Renal pelvis (tissue), 12 donors: ENCODE measurements around the gene PDE5A. TPM values are rescaled to one million over a fixed set of nuclear protein-coding genes. Genes with fewer than 3 reads are reported as not detected.
"Not testable (repeated sequence)": the region's sequence is repeated elsewhere in the genome, so short reads cannot be mapped to it uniquely, and the experiment has no call there.

Experiments used
- DNase-seq: peaks from one replicate; pipeline ENCODE4 v3.0.0-alpha.2; 2013
- long read RNA-seq, 16 experiments: transcript quantifications; one replicate each; lab custom pipeline, GENCODE V29; 2026
- polyA plus RNA-seq, 3 donors: library from polyadenylated mRNA; unstranded; fragments of 120-200 nt; gene quantifications; one replicate each; pipeline ENCODE4 v1.2.1, GENCODE V29; 2013; ENCODE audit not compliant: insufficient read length in 3 of 3

The PDE5A gene
- 10 to 100 TPM; 36.6 to 48.7 (median 40.5) TPM for polyA plus RNA-seq
- long read RNA-seq, donor 1, partial matches to known transcripts: 10 of 10 reads
- long read RNA-seq, donor 1, other reads (novel, unspliced or antisense): 0 of 10 reads
- long read RNA-seq, donor 2, full-length matches to known transcripts: 1 of 1 reads
- long read RNA-seq, donor 2, partial matches to known transcripts: 0 of 1 reads
- long read RNA-seq, donor 2, other reads (novel, unspliced or antisense): 0 of 1 reads
- long read RNA-seq, donor 3: 0 reads
- long read RNA-seq, donor 4: 0 reads
- long read RNA-seq, donor 5, full-length matches to known transcripts: 1 of 6 reads
- long read RNA-seq, donor 5, partial matches to known transcripts: 5 of 6 reads
- long read RNA-seq, donor 5, other reads (novel, unspliced or antisense): 0 of 6 reads
- long read RNA-seq, donor 6, full-length matches to known transcripts: 1 of 15 reads
- long read RNA-seq, donor 6, partial matches to known transcripts: 14 of 15 reads
- long read RNA-seq, donor 6, other reads (novel, unspliced or antisense): 0 of 15 reads
- long read RNA-seq, donor 7, partial matches to known transcripts: 5 of 5 reads
- long read RNA-seq, donor 7, other reads (novel, unspliced or antisense): 0 of 5 reads
- long read RNA-seq, donor 8, partial matches to known transcripts: 6 of 7 reads
- long read RNA-seq, donor 8, other reads (novel, unspliced or antisense): 0 of 7 reads
- long read RNA-seq, donor 9, full-length matches to known transcripts: 1 of 19 reads
- long read RNA-seq, donor 9, partial matches to known transcripts: 18 of 19 reads
- long read RNA-seq, donor 9, other reads (novel, unspliced or antisense): 0 of 19 reads
- long read RNA-seq, donor 10: 0 reads
- long read RNA-seq, donor 11, full-length matches to known transcripts: 1 of 1 reads
- long read RNA-seq, donor 11, partial matches to known transcripts: 0 of 1 reads
- long read RNA-seq, donor 11, other reads (novel, unspliced or antisense): 0 of 1 reads
- long read RNA-seq, donor 12, full-length matches to known transcripts: 2 of 19 reads
- long read RNA-seq, donor 12, partial matches to known transcripts: 17 of 19 reads
- long read RNA-seq, donor 12, other reads (novel, unspliced or antisense): 0 of 19 reads
- long read RNA-seq, donor 13, partial matches to known transcripts: 6 of 6 reads
- long read RNA-seq, donor 13, other reads (novel, unspliced or antisense): 0 of 6 reads
- long read RNA-seq, donor 14, full-length matches to known transcripts: 1 of 12 reads
- long read RNA-seq, donor 14, partial matches to known transcripts: 5 of 12 reads
- long read RNA-seq, donor 14, other reads (novel, unspliced or antisense): 6 of 12 reads
- long read RNA-seq, donor 15, partial matches to known transcripts: 5 of 6 reads
- long read RNA-seq, donor 15, other reads (novel, unspliced or antisense): 0 of 6 reads
- long read RNA-seq, donor 16: 0 reads

GRCh38 chr4:119628281-119629141 lies at the start of gene PDE5A:
TSS of gene PDE5A (minus strand) at chr4:119628804. CDS start at chr4:119628671, 133 bp downstream.
- DNase-seq: peak; percentile 88

GRCh38 chr4:119676101-119676500 lies 47.5 kb upstream of the PDE5A start:
- no peak for DNase-seq

- no peak for DNase-seq
Observed at GRCh38 chr4:119675391-119675790, 46.8 kb upstream of the PDE5A start.

GRCh38 chr4:119672938-119673337 lies 44.3 kb upstream of the PDE5A start:
- no peak for DNase-seq

GRCh38 chr4:119672086-119672485 lies 43.5 kb upstream of the PDE5A start:
- DNase-seq: no peak

GRCh38 chr4:119671205-119671604 lies 42.6 kb upstream of the PDE5A start:
- no peak for DNase-seq

- DNase-seq: no peak
Observed at GRCh38 chr4:119667802-119668201, 39.2 kb upstream of the PDE5A start.

- DNase-seq: no peak
Observed at GRCh38 chr4:119666653-119667091, 38.1 kb upstream of the PDE5A start.

- DNase-seq: no peak
Observed at GRCh38 chr4:119665752-119666151, 37.1 kb upstream of the PDE5A start.

GRCh38 chr4:119664168-119664907 lies 35.7 kb upstream of the PDE5A start:
- no peak for DNase-seq

GRCh38 chr4:119663160-119663788 lies 34.7 kb upstream of the PDE5A start:
- no peak for DNase-seq

GRCh38 chr4:119662612-119663011 lies 34.0 kb upstream of the PDE5A start:
- not testable (repeated sequence) for DNase-seq

- DNase-seq: no peak
Observed at GRCh38 chr4:119661231-119661630, 32.6 kb upstream of the PDE5A start.

GRCh38 chr4:119659576-119659975 lies 31.0 kb upstream of the PDE5A start:
- DNase-seq: no peak

GRCh38 chr4:119657111-119657611 lies 28.6 kb upstream of the PDE5A start:
- DNase-seq: no peak

- no peak for DNase-seq
Observed at GRCh38 chr4:119656342-119656741, 27.7 kb upstream of the PDE5A start.

- DNase-seq: no peak
Observed at GRCh38 chr4:119655111-119655837, 26.7 kb upstream of the PDE5A start.

GRCh38 chr4:119653990-119654389 lies 25.4 kb upstream of the PDE5A start:
- no peak for DNase-seq
